Mammary epithelial cell (primary cell): ENCODE measurements around the gene SRGAP3.

ENCODE experiments used
- EZH2 ChIP-seq: IDR thresholded peaks from 2 replicates; pipeline ENCODE4 v1.6.1; 2012; ENCODE audit warnings: low read length, inconsistent platforms, borderline replicate concordance
- TF ChIP-seq, protein P1 (sequence below), 2 donors: IDR thresholded peaks in 1 of 2; conservative IDR thresholded peaks in 1 of 2; 2 replicates each; pipeline ENCODE4 v1.5.1; 2011 to 2012; ENCODE audit warnings: inconsistent platforms in 2 of 2, low read length in 2 of 2, mild to moderate bottlenecking in 2 of 2, control low read depth in 1 of 2, low read depth in 1 of 2; ENCODE audit not compliant: insufficient read depth in 1 of 2; ENCODE audit errors: extremely low read depth in 1 of 2

- TF ChIP-seq, protein P1, sequence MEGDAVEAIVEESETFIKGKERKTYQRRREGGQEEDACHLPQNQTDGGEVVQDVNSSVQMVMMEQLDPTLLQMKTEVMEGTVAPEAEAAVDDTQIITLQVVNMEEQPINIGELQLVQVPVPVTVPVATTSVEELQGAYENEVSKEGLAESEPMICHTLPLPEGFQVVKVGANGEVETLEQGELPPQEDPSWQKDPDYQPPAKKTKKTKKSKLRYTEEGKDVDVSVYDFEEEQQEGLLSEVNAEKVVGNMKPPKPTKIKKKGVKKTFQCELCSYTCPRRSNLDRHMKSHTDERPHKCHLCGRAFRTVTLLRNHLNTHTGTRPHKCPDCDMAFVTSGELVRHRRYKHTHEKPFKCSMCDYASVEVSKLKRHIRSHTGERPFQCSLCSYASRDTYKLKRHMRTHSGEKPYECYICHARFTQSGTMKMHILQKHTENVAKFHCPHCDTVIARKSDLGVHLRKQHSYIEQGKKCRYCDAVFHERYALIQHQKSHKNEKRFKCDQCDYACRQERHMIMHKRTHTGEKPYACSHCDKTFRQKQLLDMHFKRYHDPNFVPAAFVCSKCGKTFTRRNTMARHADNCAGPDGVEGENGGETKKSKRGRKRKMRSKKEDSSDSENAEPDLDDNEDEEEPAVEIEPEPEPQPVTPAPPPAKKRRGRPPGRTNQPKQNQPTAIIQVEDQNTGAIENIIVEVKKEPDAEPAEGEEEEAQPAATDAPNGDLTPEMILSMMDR (conservative IDR thresholded peaks at IDR 0.05 in 1 of 2, IDR thresholded peaks at IDR 0.05 in 1 of 2; ENCODE audit: extremely low read depth in 1 of 2, insufficient read depth in 1 of 2, low read depth in 1 of 2, low read length in 2 of 2): no peak
- no peak for TF ChIP-seq EZH2
Observed at GRCh38 chr3:9238721-9239295, 10.6 kb downstream of the SRGAP3 start.
